SK-N-SH (cell line): Measurements from ENCODE around the gene CDC14C. TPM values are rescaled to one million over a fixed set of nuclear protein-coding genes. Genes with fewer than 3 reads are reported as not detected.

ENCODE experiments used
- CTCF ChIA-PET: fragments of 300-600, 350-600 bp; formaldehyde crosslinking; extraction: SDS; loops from one replicate; lab custom pipeline; 2021; lab: Yijun Ruan, JAX
- POLR2A ChIA-PET: fragments of 350-600 bp; sonication (Branson Sonifier 250); formaldehyde crosslinking; extraction: SDS; loops from one replicate; lab custom pipeline; 2020; ENCODE audit warnings: antibody characterized with exemption, inconsistent platforms; lab: Yijun Ruan, JAX
- DNase-seq: peaks from one replicate; pipeline ENCODE4 v3.0.0; 2012
- H2AFZ ChIP-seq: fragments of 200-600 bp; sonication (generic); 2 replicates; pipeline ENCODE4 v1.8.1; 2016; ENCODE audit warnings: antibody characterized with exemption, mild to moderate bottlenecking, low read depth
- H3F3A ChIP-seq: fragments of 200-600 bp; sonication (generic); replicated peaks from 2 replicates; pipeline ENCODE3; 2016; ENCODE audit warnings: antibody characterized with exemption, mild to moderate bottlenecking; ENCODE audit not compliant: insufficient read depth
- H3K27ac ChIP-seq, 2 experiments: fragments of 200-500 bp in 1 of 2; fragments of 200-600 bp in 1 of 2; sonication (Bioruptor generic) in 1 of 2; sonication (generic), shearing (Covaris generic) in 1 of 2; 2 replicates each; pipeline versions ENCODE4 v1.5.1 to v1.6.1; 2014 to 2016; ENCODE audit warnings: low read depth in 2 of 2, inconsistent platforms in 1 of 2, low read length in 1 of 2, mild to moderate bottlenecking in 1 of 2, mixed read lengths in 1 of 2
- H3K27me3 ChIP-seq: fragments of 200-600 bp; sonication (generic), shearing (Covaris generic); 2 replicates; pipeline ENCODE4 v1.6.1; 2016; ENCODE audit warnings: mixed run types; ENCODE audit not compliant: insufficient read depth
- H3K36me3 ChIP-seq, 2 experiments: fragments of 200-500 bp in 1 of 2; fragments of 200-600 bp in 1 of 2; sonication (Bioruptor generic) in 1 of 2; sonication (generic) in 1 of 2; replicated peaks in 1 of 2; 2 replicates each; pipeline versions ENCODE3 to v1.5.1; 2014 to 2016; ENCODE audit warnings: low read length in 1 of 2, mild to moderate bottlenecking in 1 of 2; ENCODE audit not compliant: insufficient read depth in 2 of 2, control insufficient read depth in 1 of 2
- H3K4me1 ChIP-seq, 2 experiments: fragments of 200-500 bp in 1 of 2; fragments of 200-600 bp in 1 of 2; sonication (Bioruptor generic) in 1 of 2; sonication (generic), shearing (Covaris generic) in 1 of 2; 2 replicates each; pipeline versions ENCODE4 v1.5.1 to v1.6.1; 2014 to 2016; ENCODE audit warnings: low read depth in 1 of 2, low read length in 1 of 2, mixed run types in 1 of 2; ENCODE audit not compliant: insufficient read depth in 2 of 2, control insufficient read depth in 1 of 2
- H3K4me2 ChIP-seq: fragments of 200-600 bp; sonication (generic), shearing (Covaris generic); 2 replicates; pipeline ENCODE4 v1.6.1; 2017; ENCODE audit warnings: mixed run types
- H3K4me3 ChIP-seq, 2 experiments: fragments of 200-500 bp in 1 of 2; fragments of 200-600 bp in 1 of 2; sonication (Bioruptor generic) in 1 of 2; sonication (generic), shearing (Covaris generic) in 1 of 2; 2 replicates each; pipeline versions ENCODE4 v1.5.1 to v1.8.1; 2014 to 2016; ENCODE audit warnings: low read depth in 2 of 2, inconsistent platforms in 1 of 2, low read length in 1 of 2, mild to moderate bottlenecking in 1 of 2, mixed read lengths in 1 of 2, moderate library complexity in 1 of 2
- H3K79me2 ChIP-seq: fragments of 200-600 bp; sonication (generic); 2 replicates; pipeline ENCODE4 v1.8.1; 2017; ENCODE audit warnings: mild to moderate bottlenecking; ENCODE audit not compliant: insufficient read depth
- H3K9ac ChIP-seq: fragments of 200-600 bp; sonication (generic); 2 replicates; pipeline ENCODE4 v1.6.1; 2017; ENCODE audit warnings: mixed run types
- H3K9me2 ChIP-seq: fragments of 200-600 bp; sonication (generic); 2 replicates; pipeline ENCODE4 v1.6.1; 2017; ENCODE audit warnings: mixed run types
- H3K9me3 ChIP-seq: fragments of 200-600 bp; sonication (generic); 2 replicates; pipeline ENCODE4 v1.6.1; 2017; ENCODE audit warnings: mixed run types, mild to moderate bottlenecking, moderate library complexity
- H4K20me1 ChIP-seq: fragments of 200-600 bp; sonication (generic); 2 replicates; pipeline ENCODE4 v1.6.1; 2017; ENCODE audit warnings: mild to moderate bottlenecking, mixed run types; ENCODE audit not compliant: insufficient read depth
- MXI1 ChIP-seq: IDR thresholded peaks from 2 replicates; pipeline ENCODE4 v1.6.1; 2012; ENCODE audit warnings: mild to moderate bottlenecking, low read depth, low read length, improper control_type of control experiment
- NRF1 ChIP-seq: IDR thresholded peaks from 2 replicates; pipeline ENCODE4 v1.6.1; 2012; ENCODE audit warnings: low read depth, mild to moderate bottlenecking, low read length
- POLR2AphosphoS5 ChIP-seq: IDR thresholded peaks from 2 replicates; pipeline ENCODE4 v1.6.1; 2012; ENCODE audit warnings: low read depth, low read length
- SMC3 ChIP-seq: IDR thresholded peaks from 2 replicates; pipeline ENCODE4 v1.6.1; 2012; ENCODE audit warnings: low read depth, low read length, improper control_type of control experiment
- YY1 ChIP-seq: IDR thresholded peaks from 2 replicates; pipeline ENCODE4 v1.4.0; 2012; ENCODE audit warnings: low read depth, mild to moderate bottlenecking
- WGBS: methylation state at CpG from one replicate; pipeline ENCODE4 v1.1.6; 2017; ENCODE audit warnings: low lambda C conversion rate; 5-methylcytosine and 5-hydroxymethylcytosine counted together
- polyA plus RNA-seq, 3 experiments: library from polyadenylated mRNA; depleted of rRNA; stranded (reverse); fragments of >200 nt; gene quantifications; 2 replicates each; pipeline ENCODE4 v1.2.3, GENCODE V29; 2012
- TF ChIP-seq, protein P1 (sequence below): fragments of 150-350 bp; IDR thresholded peaks from 2 replicates; pipeline ENCODE4 v1.6.1; 2016; ENCODE audit warnings: mild to moderate bottlenecking, low read depth, low read length

Gene CDC14C
- polyA plus RNA-seq, 1 of the 3 experiments (the other 2 are of a cell fraction), result not detected

- H4K20me1 ChIP-seq, result no peaks in the 10 kb centered on the region
- H3K4me2 ChIP-seq, result no peak overlapping the region
- H3K36me3 ChIP-seq, result no peaks in the 10 kb centered on the region
- H3K27me3 ChIP-seq, result no peaks in the 10 kb centered on the region
- no peaks in the 10 kb centered on the region for H3K9me2 ChIP-seq
- TF ChIP-seq NRF1, result no peak
- TF ChIP-seq MXI1, result no peak
- TF ChIP-seq YY1, result no peak
- TF ChIP-seq POLR2AphosphoS5, result no peak
- no peak for TF ChIP-seq SMC3
- TF ChIP-seq, protein P1, sequence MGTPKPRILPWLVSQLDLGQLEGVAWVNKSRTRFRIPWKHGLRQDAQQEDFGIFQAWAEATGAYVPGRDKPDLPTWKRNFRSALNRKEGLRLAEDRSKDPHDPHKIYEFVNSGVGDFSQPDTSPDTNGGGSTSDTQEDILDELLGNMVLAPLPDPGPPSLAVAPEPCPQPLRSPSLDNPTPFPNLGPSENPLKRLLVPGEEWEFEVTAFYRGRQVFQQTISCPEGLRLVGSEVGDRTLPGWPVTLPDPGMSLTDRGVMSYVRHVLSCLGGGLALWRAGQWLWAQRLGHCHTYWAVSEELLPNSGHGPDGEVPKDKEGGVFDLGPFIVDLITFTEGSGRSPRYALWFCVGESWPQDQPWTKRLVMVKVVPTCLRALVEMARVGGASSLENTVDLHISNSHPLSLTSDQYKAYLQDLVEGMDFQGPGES, result no peak
- DNase-seq, result no peak
- H3K27ac ChIP-seq, result no peak overlapping the region
- no peaks in the 10 kb centered on the region for H3K9me3 ChIP-seq
- H3K79me2 ChIP-seq, result no peaks in the 10 kb centered on the region
- no peak overlapping the region for H3K4me3 ChIP-seq
- no peaks in the 10 kb centered on the region for H3K4me1 ChIP-seq
- POLR2A ChIA-PET, result no interaction called here
- no peak overlapping the region for H2AFZ ChIP-seq
- 3% methylated on average over 5 of the region's 5 CpGs for WGBS
- no peaks in the 10 kb centered on the region for H3F3A ChIP-seq
- CTCF ChIA-PET, result no interaction called here
- H3K9ac ChIP-seq, result no peak overlapping the region
Measured at GRCh38 chr7:48976850-48977249, 52.5 kb downstream of the CDC14C start.
